GM19438 (cell line): ENCODE measurements around the gene CNKSR3.

Source experiments
- ATAC-seq: cut with Tn5 transposase; IDR thresholded peaks from one replicate; pipeline ENCODE4 v1.9.1; 2021; ENCODE audit warnings: low read depth; ENCODE audit not compliant: unreplicated experiment

CNKSR3 gene

DNA sequence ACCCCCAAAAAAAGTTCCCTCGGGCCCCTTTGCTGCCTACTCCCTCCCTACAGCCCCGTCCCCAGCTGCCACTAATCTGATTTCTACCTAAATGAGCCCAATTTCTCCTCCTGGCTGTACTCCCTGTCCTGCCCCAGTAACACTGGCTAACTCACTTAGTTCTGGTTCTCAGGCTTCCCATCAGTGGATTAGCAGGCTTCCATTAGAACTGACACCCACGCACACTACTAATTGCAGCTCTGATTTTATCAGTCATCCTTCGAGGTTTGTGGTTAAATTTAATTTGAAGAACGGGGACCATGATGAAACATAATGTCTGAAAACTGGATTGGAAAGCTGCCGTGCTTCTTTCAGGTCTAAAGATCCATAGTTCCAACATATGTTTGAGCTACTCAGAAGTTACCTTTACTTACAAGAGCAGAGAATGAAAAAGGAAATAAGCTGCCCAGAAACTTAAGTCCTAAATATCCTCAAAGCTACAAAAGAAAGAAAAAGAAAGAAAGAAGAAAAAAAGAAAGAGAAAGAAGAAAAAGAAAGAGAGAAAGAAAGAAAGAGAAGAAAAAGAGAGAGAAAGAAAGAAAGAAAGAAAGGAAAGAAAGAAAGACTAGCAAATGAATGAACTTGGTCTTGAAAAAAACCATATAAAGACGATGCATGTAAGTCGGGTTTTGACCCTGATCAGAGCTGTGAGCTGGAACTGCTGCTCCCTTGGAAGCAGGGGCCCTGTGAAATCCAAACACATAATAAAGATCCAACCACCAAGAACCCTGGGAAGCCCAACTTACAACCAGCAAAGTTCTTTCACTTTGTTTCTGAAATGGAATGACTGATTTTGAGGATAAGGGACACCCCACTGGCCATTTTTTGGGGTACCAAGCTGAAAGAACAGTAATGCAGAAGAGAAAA, 51.7 kb downstream of the CNKSR3 start:
- no peak for ATAC-seq

- ATAC-seq, result no peak
These were observed 52.6 kb downstream of the CNKSR3 start for GRCh38 chr6:154457881-154458284.

DNA sequence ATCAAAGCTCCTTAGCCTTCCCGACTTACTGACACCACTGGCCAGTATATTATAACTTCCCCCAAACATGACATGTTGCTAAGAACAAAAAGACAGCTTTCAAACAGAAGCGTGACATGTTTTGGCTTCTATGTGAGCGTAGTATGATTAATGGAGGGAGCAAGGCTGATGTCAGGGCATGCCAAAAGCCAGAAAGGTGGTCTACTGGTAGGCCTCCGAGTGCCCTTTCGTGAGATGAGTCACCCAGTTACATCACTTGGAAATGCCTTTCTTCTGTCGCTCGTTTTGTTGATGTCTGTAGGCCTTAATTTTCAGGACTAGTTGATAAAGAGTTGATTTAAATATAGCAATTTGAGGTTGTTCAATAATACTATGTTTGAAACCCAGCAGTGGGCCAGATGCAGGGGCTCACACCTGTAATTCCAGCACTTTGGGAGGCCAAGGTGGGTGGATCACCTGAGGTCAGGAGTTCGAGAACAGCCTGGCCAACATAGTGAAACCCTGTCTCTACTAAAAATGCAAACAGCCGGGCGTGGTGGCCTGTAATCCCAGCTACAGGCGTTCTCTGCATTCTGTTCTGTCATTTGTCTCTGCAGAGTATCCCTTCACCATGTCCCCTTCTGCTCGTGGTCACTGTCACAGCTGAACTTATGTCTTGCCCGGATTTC, 53.3 kb downstream of the CNKSR3 start:
- ATAC-seq, result no peak

- no peak for ATAC-seq
These were observed 57.2 kb downstream of the CNKSR3 start for GRCh38 chr6:154453329-154453728.

DNA sequence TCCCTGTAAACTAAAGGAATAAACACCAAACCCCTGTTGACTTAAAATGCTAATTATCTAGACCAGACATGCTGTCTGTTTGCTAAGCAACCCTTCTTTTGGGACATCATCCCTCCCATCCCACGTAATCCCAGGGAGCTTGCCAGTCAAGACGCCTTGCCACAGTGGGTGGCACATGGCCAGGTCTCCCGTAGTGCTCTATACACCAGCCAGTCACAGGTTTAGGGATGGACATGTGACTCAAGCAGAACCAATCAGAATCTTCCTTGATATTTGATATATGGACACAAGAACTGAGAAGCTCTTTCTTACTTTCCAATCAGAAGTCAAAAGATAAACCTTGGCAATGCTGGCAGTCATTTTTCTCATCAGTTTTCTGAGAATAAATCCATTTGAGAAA, 60.0 kb downstream of the CNKSR3 start:
- ATAC-seq, result no peak

- ATAC-seq, result no peak
These were observed 61.9 kb downstream of the CNKSR3 start for GRCh38 chr6:154448448-154449096.

DNA sequence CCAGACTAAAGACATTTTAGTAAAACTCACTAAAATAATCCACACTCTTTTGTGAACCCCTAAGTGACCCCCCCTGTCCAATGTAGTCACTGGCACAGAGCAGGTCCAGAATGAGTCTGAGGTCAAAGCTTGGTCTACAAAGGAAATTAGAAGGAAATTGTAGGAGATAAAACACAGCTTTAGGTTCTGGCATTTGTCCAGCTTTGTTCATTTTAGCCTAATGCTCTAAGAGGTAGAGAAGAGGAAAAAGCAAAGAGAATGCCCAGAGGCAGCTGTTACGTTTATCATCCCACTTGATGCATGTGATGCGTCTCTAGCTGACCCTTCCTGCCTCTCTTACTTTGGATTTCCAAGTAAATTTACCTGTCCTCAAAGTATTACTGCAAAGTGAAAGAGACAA, 62.5 kb downstream of the CNKSR3 start:
- ATAC-seq, result no peak

- ATAC-seq, result no peak
These were observed 63.5 kb downstream of the CNKSR3 start for GRCh38 chr6:154446984-154447383.

GRCh38 chr6:154445417-154445816, 65.1 kb downstream of the CNKSR3 start:
- no peak for ATAC-seq

- ATAC-seq, result no peak
These were observed 68.5 kb downstream of the CNKSR3 start for GRCh38 chr6:154441995-154442310.

GRCh38 chr6:154440422-154441043, 70.0 kb downstream of the CNKSR3 start:
- no peak for ATAC-seq

DNA sequence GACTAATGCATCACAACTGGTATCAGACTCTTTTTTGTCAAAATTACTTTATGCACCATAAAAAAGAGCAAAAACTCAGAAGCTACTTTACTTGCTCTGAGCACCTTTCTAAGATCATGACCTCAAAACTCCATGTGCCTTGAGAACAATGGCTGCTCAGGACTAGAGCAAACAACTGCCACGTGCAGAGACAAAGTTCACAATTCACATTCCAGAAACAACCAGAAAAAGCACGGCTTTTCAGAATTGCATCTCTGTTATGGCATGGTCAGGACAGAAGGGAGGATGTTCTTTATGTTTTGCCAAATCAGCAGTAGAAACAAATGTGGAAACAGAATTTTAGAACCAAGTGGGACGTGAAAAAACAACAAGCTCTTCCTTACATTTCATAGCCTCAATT, 70.5 kb downstream of the CNKSR3 start:
- no peak for ATAC-seq

GRCh38 chr6:154438882-154439415, 71.5 kb downstream of the CNKSR3 start:
- no peak for ATAC-seq

DNA sequence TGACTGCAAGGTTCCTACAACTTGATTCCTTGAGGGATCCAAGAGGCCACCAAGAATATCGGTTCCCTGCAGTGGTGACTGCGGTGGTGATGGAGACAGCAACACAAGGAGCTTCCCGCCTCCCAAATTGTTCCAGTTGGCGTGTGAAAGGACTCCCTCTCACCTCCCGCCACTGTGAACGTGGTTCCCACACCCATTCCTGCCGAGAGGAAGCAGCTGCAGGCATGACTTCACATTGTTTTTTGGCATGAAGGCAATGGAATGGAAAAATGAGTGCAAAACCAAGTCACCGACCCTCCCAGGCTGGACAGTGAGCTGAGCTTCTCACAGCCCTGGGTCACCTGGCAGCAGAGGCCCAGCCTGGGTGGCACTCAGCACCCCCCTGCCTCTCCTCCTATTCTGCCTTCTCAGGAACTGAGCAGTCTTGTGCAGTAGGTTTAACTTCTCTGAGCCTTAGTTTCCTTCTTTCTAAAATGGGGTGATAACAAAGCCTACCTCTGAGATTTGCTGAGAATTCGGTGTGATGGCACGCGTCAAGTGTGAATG, 75.0 kb downstream of the CNKSR3 start:
- ATAC-seq, result no peak

DNA sequence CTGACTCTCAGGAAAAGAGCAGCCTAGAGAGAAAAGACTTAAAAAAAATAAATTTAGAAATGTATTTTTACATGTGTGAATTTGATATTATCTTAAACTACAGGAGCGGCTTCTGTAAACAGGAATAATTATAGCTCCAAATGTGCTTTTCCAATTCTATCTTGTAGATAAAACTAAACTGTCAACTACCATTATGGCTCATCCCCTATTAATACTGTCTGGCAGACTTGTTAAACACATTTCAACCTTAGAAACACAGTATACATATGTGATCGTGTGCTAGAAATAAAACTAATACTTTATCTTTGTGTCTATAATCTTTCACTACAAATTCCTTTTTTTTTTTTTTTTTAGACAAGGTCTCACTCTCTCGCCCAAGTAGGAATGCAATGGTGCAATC, 75.8 kb downstream of the CNKSR3 start:
- no peak for ATAC-seq

- no peak for ATAC-seq
These were observed 76.8 kb downstream of the CNKSR3 start for GRCh38 chr6:154433477-154434241.

- ATAC-seq, result no peak
These were observed 77.7 kb downstream of the CNKSR3 start for GRCh38 chr6:154432533-154433476.

- no peak for ATAC-seq
These were observed 80.0 kb downstream of the CNKSR3 start for GRCh38 chr6:154430481-154430919.

- no peak for ATAC-seq
These were observed 80.8 kb downstream of the CNKSR3 start for GRCh38 chr6:154429711-154430110.
